Osteoblast (primary cell): ENCODE results near the gene CFC1. TPM values are rescaled to one million over a fixed set of nuclear protein-coding genes. Genes with fewer than 3 reads are reported as not detected.
"Not testable (repeated sequence)": the region's sequence is repeated elsewhere in the genome, so short reads cannot be mapped to it uniquely, and the experiment has no call there.

Experiments used
- DNase-seq: peaks from one replicate; pipeline ENCODE4 v3.0.0; 2011; ENCODE audit warnings: low spot score, mixed read lengths; ENCODE audit not compliant: insufficient read length; ENCODE audit errors: missing footprints
- H2AFZ ChIP-seq: 2 replicates; pipeline ENCODE4 v1.6.0; 2011; ENCODE audit warnings: mild to moderate bottlenecking, low read length
- H3K27ac ChIP-seq: 2 replicates; pipeline ENCODE4 v1.5.1; 2011; ENCODE audit warnings: mild to moderate bottlenecking, low read depth, low read length, moderate library complexity
- H3K27me3 ChIP-seq: 2 replicates; pipeline ENCODE4 v1.6.0; 2012; ENCODE audit warnings: mild to moderate bottlenecking, control low read depth, inconsistent platforms, low read length, moderate library complexity; ENCODE audit not compliant: insufficient read depth
- H3K36me3 ChIP-seq: 2 replicates; pipeline ENCODE4 v1.5.1; 2011; ENCODE audit warnings: mild to moderate bottlenecking, low read length, control low read depth, moderate library complexity; ENCODE audit not compliant: insufficient read depth
- H3K4me1 ChIP-seq: 2 replicates; pipeline ENCODE4 v1.5.1; 2011; ENCODE audit warnings: mild to moderate bottlenecking, low read length, control low read depth, moderate library complexity; ENCODE audit not compliant: insufficient read depth
- H3K4me2 ChIP-seq: 2 replicates; pipeline ENCODE4 v1.6.0; 2011; ENCODE audit warnings: mild to moderate bottlenecking, low read length; ENCODE audit not compliant: insufficient read depth
- H3K4me3 ChIP-seq: fragments of 200-600 bp; sonication (generic); 3 replicates; pipeline ENCODE4 v1.5.1; 2012; ENCODE audit warnings: mild to moderate bottlenecking, low read length, inconsistent platforms; ENCODE audit not compliant: insufficient read depth
- H3K79me2 ChIP-seq: 2 replicates; pipeline ENCODE4 v1.6.0; 2012; ENCODE audit warnings: mild to moderate bottlenecking, low read length, control low read depth, inconsistent platforms; ENCODE audit not compliant: insufficient read depth
- H3K9me3 ChIP-seq: 2 replicates; pipeline ENCODE4 v1.5.1; 2011; ENCODE audit warnings: low read depth, low read length, control low read depth
- H4K20me1 ChIP-seq: 2 replicates; pipeline ENCODE4 v1.6.0; 2012; ENCODE audit warnings: mild to moderate bottlenecking, low read length, control low read depth; ENCODE audit not compliant: insufficient read depth
- total RNA-seq: library from RNA; depleted of rRNA; stranded (reverse); fragments of >200 nt; gene quantifications from 2 replicates; pipeline ENCODE4 v1.2.3, GENCODE V29; 2012

The CFC1 gene
- total RNA-seq, 1 donor: not detected

GRCh38 chr2:130590170-130590841 is 9.1 kb downstream of the CFC1 start:
- not testable (repeated sequence) for H3K36me3 ChIP-seq, H3K4me1 ChIP-seq, H3K4me3 ChIP-seq, H3K4me2 ChIP-seq, DNase-seq, H3K9me3 ChIP-seq, H3K79me2 ChIP-seq, H3K27me3 ChIP-seq, H2AFZ ChIP-seq, H3K27ac ChIP-seq, H4K20me1 ChIP-seq

- H3K27me3 ChIP-seq, H2AFZ ChIP-seq, H3K4me3 ChIP-seq, H3K4me1 ChIP-seq, H3K27ac ChIP-seq, H4K20me1 ChIP-seq, DNase-seq, H3K9me3 ChIP-seq, H3K79me2 ChIP-seq, H3K36me3 ChIP-seq, H3K4me2 ChIP-seq: not testable (repeated sequence)
Observed at GRCh38 chr2:130588688-130589458, 10.5 kb downstream of the CFC1 start.

GRCh38 chr2:130584726-130585125 is 14.6 kb downstream of the CFC1 start:
- H3K4me2 ChIP-seq, H3K27ac ChIP-seq, H3K4me3 ChIP-seq, H3K36me3 ChIP-seq, H4K20me1 ChIP-seq, H3K9me3 ChIP-seq, H3K79me2 ChIP-seq, H2AFZ ChIP-seq, H3K27me3 ChIP-seq, H3K4me1 ChIP-seq, DNase-seq: not testable (repeated sequence)

- not testable (repeated sequence) for H3K27me3 ChIP-seq
Observed at GRCh38 chr2:130583582-130583981, 15.8 kb downstream of the CFC1 start.

GRCh38 chr2:130582970-130583369 is 16.4 kb downstream of the CFC1 start:
- H3K4me3 ChIP-seq, H3K79me2 ChIP-seq, H4K20me1 ChIP-seq, H3K9me3 ChIP-seq, H3K36me3 ChIP-seq, DNase-seq, H3K4me1 ChIP-seq, H3K27me3 ChIP-seq, H3K4me2 ChIP-seq, H2AFZ ChIP-seq, H3K27ac ChIP-seq: not testable (repeated sequence)

More at GRCh38 chr2:130583582-130583981, 15.8 kb downstream of the CFC1 start:
- not testable (repeated sequence) for H3K27ac ChIP-seq, H2AFZ ChIP-seq, H3K4me1 ChIP-seq, H4K20me1 ChIP-seq, H3K4me2 ChIP-seq, H3K36me3 ChIP-seq, DNase-seq, H3K4me3 ChIP-seq, H3K9me3 ChIP-seq, H3K79me2 ChIP-seq

GRCh38 chr2:130581491-130581890 is 17.9 kb downstream of the CFC1 start:
- not testable (repeated sequence) for H3K27ac ChIP-seq, H3K4me2 ChIP-seq, H3K79me2 ChIP-seq, H2AFZ ChIP-seq, H3K9me3 ChIP-seq, H3K36me3 ChIP-seq, H4K20me1 ChIP-seq, H3K27me3 ChIP-seq, H3K4me3 ChIP-seq, DNase-seq, H3K4me1 ChIP-seq

GRCh38 chr2:130579121-130579520 is 20.3 kb downstream of the CFC1 start:
- H3K4me3 ChIP-seq, DNase-seq, H3K27me3 ChIP-seq, H3K36me3 ChIP-seq, H3K9me3 ChIP-seq, H3K4me1 ChIP-seq, H2AFZ ChIP-seq, H3K79me2 ChIP-seq, H3K4me2 ChIP-seq, H3K27ac ChIP-seq, H4K20me1 ChIP-seq: not testable (repeated sequence)

- not testable (repeated sequence) for H3K9me3 ChIP-seq, H3K4me3 ChIP-seq, H3K4me2 ChIP-seq, H3K27me3 ChIP-seq, H3K36me3 ChIP-seq, DNase-seq, H4K20me1 ChIP-seq, H3K27ac ChIP-seq, H2AFZ ChIP-seq, H3K4me1 ChIP-seq, H3K79me2 ChIP-seq
Observed at GRCh38 chr2:130577559-130577958, 21.8 kb downstream of the CFC1 start.

- H3K4me2 ChIP-seq, H3K36me3 ChIP-seq, H3K79me2 ChIP-seq, H4K20me1 ChIP-seq, H3K4me1 ChIP-seq, H3K27me3 ChIP-seq, H3K9me3 ChIP-seq, H2AFZ ChIP-seq, H3K4me3 ChIP-seq, DNase-seq, H3K27ac ChIP-seq: not testable (repeated sequence)
Observed at GRCh38 chr2:130576209-130576784, 23.1 kb downstream of the CFC1 start.
